GM21576 (cell line): ENCODE measurements around the gene LRPPRC.
"Not testable (repeated sequence)": the region's sequence is repeated elsewhere in the genome, so short reads cannot be mapped to it uniquely, and the experiment has no call there.

Experiments used
- ATAC-seq: cut with Tn5 transposase; IDR thresholded peaks from one replicate; pipeline ENCODE4 v1.9.1; 2021; ENCODE audit warnings: mild to moderate bottlenecking, moderate library complexity; ENCODE audit not compliant: unreplicated experiment

Gene LRPPRC

GRCh38 chr2:43911136-43911790, 84.5 kb downstream of the LRPPRC start:
- not testable (repeated sequence) for ATAC-seq

- ATAC-seq = no peak
Measured at GRCh38 chr2:43906448-43907109, 89.2 kb downstream of the LRPPRC start.

- ATAC-seq = no peak
Measured at GRCh38 chr2:43905871-43906270, 89.9 kb downstream of the LRPPRC start.

GRCh38 chr2:43905371-43905803, 90.4 kb downstream of the LRPPRC start:
- ATAC-seq = no peak

- ATAC-seq = no peak
Measured at GRCh38 chr2:43899589-43899988, 96.2 kb downstream of the LRPPRC start.

- no peak for ATAC-seq
Measured at GRCh38 chr2:43898838-43899346, 96.9 kb downstream of the LRPPRC start.

GRCh38 chr2:43898134-43898837, 97.5 kb downstream of the LRPPRC start:
- ATAC-seq = no peak

- ATAC-seq = no peak
Measured at GRCh38 chr2:43897492-43897891, 98.3 kb downstream of the LRPPRC start.

- no peak for ATAC-seq
Measured at GRCh38 chr2:43896906-43897305, 98.9 kb downstream of the LRPPRC start.

GRCh38 chr2:43894743-43895142, 101.0 kb downstream of the LRPPRC start:
- no peak for ATAC-seq

GRCh38 chr2:43890855-43891254, 104.9 kb downstream of the LRPPRC start:
- ATAC-seq = no peak

- ATAC-seq = no peak
Measured at GRCh38 chr2:43889416-43889815, 106.4 kb downstream of the LRPPRC start.

- no peak for ATAC-seq
Measured at GRCh38 chr2:43887176-43887575, 108.6 kb downstream of the LRPPRC start.

- ATAC-seq = no peak
Measured at GRCh38 chr2:43885132-43885632, 110.6 kb downstream of the LRPPRC start.

- ATAC-seq = no peak
Measured at GRCh38 chr2:43884689-43885088, 111.1 kb downstream of the LRPPRC start.

- ATAC-seq = no peak
Measured at GRCh38 chr2:43882312-43882711, 113.5 kb downstream of the LRPPRC start.

- ATAC-seq = no peak
Measured at GRCh38 chr2:43880952-43881351, 114.8 kb downstream of the LRPPRC start.

- no peak for ATAC-seq
Measured at GRCh38 chr2:43880471-43880870, 115.3 kb downstream of the LRPPRC start.

- no peak for ATAC-seq
Measured at GRCh38 chr2:43879261-43879660, 116.5 kb downstream of the LRPPRC start.

- peak; percentile 88 for ATAC-seq
Measured at GRCh38 chr2:43877782-43878464, 117.9 kb downstream of the LRPPRC start.
